PC-3 (cell line): ENCODE measurements around the gene RBPJ.

Source experiments
- EZH2 ChIP-seq: fragments of 300-600 bp; sonication (generic); IDR thresholded peaks from one replicate; pipeline ENCODE4 v1.6.1; 2017; ENCODE audit warnings: antibody characterized with exemption, mild to moderate bottlenecking, low read length; ENCODE audit not compliant: unreplicated experiment
- TF ChIP-seq, protein P1 (sequence below): fragments of 300-600 bp; sonication (generic); conservative IDR thresholded peaks from 2 replicates; pipeline ENCODE4 v1.5.1; 2017; ENCODE audit warnings: antibody characterized with exemption, low read depth, mild to moderate bottlenecking, low read length

- TF ChIP-seq, protein P1, sequence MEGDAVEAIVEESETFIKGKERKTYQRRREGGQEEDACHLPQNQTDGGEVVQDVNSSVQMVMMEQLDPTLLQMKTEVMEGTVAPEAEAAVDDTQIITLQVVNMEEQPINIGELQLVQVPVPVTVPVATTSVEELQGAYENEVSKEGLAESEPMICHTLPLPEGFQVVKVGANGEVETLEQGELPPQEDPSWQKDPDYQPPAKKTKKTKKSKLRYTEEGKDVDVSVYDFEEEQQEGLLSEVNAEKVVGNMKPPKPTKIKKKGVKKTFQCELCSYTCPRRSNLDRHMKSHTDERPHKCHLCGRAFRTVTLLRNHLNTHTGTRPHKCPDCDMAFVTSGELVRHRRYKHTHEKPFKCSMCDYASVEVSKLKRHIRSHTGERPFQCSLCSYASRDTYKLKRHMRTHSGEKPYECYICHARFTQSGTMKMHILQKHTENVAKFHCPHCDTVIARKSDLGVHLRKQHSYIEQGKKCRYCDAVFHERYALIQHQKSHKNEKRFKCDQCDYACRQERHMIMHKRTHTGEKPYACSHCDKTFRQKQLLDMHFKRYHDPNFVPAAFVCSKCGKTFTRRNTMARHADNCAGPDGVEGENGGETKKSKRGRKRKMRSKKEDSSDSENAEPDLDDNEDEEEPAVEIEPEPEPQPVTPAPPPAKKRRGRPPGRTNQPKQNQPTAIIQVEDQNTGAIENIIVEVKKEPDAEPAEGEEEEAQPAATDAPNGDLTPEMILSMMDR, result no peak
- TF ChIP-seq EZH2, result no peak
Observed at GRCh38 chr4:26310264-26310663, 10.6 kb upstream of the RBPJ start.
